ENCODE data around the gene MTA2.

Gene MTA2

GRCh38 chr11:62612366-62613290 is 11.0 kb upstream of the MTA2 start, which contains the start of the genes EML3 and ROM1:
Gene EML3 (minus strand): TSS chr11:62612775. CDS start chr11:62612457, 318 bp downstream.
Gene ROM1 (plus strand): TSS chr11:62613257. CDS start chr11:62613282, 25 bp downstream.
- DNase-seq = peak; percentile 89

DNA sequence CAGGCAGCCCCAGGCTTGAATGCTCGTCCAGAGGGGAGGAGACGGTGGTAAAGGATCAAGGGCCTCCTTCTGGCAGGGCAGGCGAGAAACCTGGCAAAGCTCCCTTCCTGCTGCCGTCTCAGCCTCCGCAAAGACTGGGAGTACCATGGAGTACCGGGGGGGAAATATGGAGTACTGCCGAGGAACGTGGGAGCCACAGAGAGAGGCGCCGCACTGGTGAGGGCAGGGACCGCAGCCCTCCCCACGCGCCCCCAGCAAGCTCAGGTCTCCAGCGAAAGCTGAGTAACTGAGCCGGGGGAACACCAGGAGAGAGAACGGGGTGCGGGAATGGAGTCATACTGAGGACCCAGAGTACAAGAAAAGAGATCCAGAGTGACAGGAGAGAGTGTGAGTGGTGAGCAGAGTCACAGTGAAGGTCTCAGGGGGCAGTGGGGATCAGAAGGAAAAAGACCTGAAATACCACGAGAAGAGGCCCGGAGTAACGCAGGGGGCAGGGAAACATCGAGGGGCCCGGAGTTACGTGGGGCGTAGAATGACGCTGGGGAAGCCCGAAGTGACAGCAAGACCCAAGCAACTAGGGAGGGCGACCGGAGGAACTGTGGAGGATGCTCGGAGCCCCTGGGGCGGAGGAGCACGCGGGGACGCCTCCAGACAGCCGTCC is 10.2 kb upstream of the MTA2 start:
- DNase-seq = peak; percentile 77

GRCh38 chr11:62610814-62611704 is 9.4 kb upstream of the MTA2 start:
- DNase-seq = no peak

DNA sequence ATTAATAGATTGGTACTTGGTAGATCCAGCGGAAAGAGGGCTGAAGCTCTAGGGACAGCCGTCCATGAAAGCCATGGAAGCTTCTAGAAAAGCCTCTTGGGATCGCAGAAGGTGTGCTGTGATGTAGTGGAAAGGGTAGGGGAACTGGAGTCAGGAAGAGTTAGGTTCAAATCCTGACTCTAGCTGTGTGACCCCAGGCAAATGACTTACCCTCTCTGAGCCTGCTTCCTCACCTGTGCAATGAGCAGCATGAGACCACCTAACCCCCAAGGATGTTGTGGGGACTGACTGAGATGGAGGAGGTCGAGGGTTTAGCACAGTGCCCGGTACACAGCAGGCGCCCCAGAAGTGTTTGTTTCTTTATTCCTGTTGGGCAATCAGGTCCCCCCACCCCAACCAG is 8.7 kb upstream of the MTA2 start:
- DNase-seq = no peak

DNA sequence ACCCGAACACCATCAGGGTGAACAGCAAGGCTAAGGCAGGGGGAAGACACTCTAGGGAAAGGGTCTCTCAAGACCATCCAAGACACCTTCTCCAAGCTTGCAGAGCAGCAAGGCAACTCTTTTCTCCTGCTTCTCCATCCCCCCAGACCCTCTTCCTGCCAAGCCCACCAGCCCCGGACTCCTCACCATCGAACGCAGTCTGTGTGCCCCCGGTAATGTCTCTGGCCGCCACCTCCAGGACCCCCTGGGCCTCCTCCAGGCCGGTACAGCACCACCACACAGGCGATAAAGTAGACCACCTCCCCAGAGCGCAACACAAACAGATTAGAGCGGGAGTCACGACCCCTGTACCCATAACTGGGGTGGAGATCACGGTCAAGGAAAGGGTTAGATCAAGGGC is 7.1 kb upstream of the MTA2 start:
- no peak for DNase-seq

- no peak for DNase-seq
Measured at GRCh38 chr11:62607714-62608113, 6.0 kb upstream of the MTA2 start.

DNA sequence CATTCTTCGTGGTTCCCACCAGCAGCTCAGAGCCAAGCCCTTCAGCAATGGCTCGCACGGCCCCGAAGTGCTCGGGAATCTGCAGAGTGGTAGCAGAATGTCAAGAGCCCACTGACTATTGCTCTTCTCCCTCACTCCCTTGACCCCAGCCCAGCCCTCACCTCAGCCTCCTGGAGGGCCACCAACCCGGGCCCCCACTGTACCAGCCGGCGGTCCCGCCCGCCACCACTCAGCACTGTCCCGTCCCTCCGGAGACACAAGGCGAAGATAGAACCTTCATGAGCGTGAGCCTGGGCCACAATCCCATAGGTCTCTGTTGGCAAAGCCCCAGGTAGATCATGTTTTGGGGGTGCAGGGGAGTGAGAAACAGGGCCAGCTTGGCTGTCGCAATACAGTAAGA is 4.2 kb upstream of the MTA2 start:
- no peak for DNase-seq

DNA sequence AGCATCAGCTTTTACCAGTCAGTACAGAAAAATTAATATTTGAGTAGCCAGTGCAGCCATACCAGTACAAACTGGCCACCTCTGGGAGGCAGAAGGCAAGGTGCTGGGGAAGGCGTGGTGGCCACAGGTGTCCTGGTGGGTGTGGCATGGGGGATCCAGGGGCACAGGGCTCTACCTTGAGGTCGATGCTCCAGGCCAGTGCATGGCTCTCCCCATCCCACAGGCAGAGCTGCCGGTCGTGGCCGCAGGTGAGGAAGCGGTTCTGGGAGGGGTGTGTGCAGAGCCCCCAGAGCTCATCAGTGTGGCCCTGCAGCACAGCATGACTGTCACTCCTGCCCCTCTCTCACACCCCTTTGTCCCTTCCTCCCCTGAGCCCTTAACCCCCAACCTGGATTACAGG is 3.8 kb upstream of the MTA2 start:
- no peak for DNase-seq

DNA sequence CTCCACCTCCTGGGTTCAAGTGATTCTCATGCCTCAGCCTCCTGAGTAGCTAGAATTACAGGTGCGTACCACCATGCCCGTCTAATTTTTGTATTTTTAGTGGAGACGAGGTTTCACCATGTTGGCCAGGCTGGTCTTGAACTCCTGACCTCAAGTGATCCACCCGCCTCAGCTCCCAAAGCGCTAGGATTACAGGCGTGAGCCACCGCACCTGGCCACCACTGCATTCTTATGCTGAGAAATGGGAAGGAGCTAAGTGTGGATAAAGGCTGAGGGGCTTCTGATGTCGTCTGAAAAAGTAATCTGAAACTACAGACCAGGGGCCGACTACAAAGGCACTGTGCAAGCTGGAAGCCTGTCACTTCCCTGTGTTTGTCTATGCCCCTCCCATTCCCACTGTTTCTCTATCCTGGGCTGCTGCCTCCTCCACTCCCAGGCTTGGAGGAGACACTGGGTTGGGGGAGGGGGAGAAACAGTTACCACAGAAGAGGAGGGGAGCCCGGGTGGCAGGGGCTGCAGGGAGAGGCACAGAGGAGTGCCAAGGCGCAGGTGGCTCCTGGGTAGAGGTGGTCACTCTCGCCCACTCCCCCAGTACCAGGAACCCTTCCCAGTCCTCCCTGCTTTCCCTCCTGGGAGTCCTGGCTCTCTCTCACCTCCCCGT is 2.9 kb upstream of the MTA2 start:
- no peak for DNase-seq

GRCh38 chr11:62603776-62604299 is 2.2 kb upstream of the MTA2 start:
- no peak for DNase-seq

GRCh38 chr11:62603072-62603408 is 1.4 kb upstream of the MTA2 start:
- DNase-seq = no peak

- DNase-seq = peak; percentile 29
Measured at GRCh38 chr11:62602141-62603071, 741 bp upstream of the MTA2 start.

- DNase-seq = no peak
Measured at GRCh38 chr11:62601122-62601371, 618 bp downstream of the MTA2 start.

DNA sequence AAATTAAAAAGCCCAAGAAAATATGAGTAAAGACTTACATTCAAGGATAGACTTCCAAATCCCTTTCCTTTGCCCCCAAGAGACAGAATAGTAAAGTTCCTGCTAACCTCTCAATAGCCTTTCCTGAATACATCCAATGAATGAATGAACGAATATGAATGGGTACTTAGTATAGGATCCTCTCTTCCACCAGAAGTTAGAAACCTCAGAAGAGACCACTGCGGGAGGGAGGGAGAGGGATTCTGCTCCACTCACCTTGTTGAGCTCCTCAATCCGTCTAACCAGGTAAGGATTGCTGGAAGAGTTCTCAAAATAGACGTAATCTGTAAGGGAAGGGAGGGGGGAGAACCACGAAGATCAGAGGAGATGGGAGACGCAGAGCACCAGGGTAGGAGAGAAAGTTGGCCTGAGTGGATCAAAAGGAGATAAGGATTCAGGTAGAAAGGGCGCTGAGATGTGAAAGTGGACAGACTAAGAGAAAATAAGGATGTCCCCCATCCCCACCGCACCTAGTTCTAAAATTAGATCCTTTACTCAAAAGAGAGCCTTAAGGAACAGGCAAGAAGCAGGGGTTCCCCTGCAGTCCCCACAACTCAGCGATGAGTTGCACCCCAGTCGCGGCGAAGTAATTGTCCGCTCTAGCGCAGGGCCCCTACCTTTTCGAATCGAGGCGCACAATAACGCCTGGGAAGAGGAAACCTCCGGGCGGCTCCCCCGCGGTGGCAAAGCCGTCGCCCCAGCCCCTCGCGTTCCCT is 1.1 kb downstream of the MTA2 start:
- DNase-seq = no peak

DNA sequence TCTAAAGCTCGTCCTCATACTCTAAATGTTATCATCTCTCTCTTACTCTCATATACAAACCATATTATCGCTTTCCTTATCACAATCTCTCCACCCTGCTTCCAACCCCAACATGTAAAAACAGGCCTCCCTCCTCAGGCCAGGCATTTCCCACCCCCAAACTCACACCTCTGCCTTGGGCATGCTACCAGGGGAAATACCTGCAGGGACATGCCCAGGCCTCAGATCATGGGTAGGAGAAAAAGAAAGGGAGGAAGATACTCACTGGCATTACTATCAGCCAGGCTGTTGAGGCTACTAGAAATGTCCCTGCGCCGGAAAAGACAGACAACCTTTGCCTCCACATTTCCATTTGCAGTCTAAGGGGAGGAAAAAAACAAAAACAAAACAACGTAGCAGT is 1.8 kb downstream of the MTA2 start:
- no peak for DNase-seq

DNA sequence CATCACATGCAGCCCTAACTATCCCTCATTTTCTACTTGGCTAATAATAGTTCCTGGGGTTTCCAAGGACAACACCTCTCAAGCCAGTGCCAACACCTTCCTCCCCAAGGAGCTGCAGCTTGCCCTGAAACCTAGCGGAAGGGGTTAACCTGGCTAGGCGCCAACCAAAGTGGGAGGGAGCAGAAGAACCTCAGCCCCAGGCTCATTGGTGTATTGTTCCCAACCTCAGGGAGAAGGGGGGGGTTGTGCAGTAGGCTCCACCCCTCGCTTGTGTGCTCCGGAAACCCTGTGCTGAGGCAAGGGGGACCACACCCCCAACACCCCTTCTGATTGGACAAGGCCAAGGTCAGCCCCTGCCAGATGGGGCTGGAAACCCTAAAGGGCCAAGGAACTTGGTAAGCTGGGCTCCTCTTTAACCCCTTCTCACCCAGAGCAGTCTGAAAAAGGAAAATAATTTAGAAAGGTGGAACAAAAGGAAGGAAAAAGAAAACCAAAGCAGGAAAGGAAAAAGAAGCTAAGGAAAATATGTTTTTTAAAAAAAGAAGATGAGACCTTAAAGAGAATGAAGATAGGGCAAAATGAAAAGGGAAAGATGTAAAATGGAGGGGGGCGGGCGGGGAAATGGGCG is 2.5 kb downstream of the MTA2 start:
- peak; percentile 97 for DNase-seq

GRCh38 chr11:62595124-62595523 is 6.5 kb downstream of the MTA2 start:
- no peak for DNase-seq

GRCh38 chr11:62593434-62594044 is 8.1 kb downstream of the MTA2 start:
- DNase-seq = peak; percentile 57

DNA sequence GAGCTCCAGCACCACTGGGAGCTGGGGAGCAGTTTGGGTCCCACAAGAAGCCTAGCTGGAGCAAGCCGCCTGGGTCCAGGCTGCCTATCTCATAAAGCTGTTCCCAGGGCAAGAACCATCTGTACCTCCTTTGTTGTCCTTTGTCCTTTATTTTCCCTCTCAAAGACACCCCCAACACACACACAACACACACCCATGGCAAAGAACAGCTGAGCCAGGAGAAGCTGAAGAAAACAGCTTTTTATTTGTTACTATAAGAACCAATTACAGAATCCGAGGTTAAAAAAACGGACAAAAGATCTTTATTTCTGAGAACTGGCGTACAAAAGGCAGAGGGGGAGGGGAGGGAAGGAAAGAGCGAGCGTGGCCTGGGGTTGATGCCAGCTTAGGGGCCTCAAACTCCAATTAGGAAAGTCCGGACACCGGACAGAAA is 8.7 kb downstream of the MTA2 start:
- DNase-seq = no peak
